HG03039 (cell line): ENCODE results near the gene SCUBE3.

Experiments used
- ATAC-seq: cut with Tn5 transposase; IDR thresholded peaks from one replicate; pipeline ENCODE4 v1.9.1; 2021; ENCODE audit warnings: mild to moderate bottlenecking, moderate library complexity; ENCODE audit not compliant: unreplicated experiment

The SCUBE3 gene

GRCh38 chr6:35297601-35298481 lies 84.1 kb downstream of the SCUBE3 start, which contains the start of gene DEF6:
Gene DEF6, plus strand, starts transcription at chr6:35297818. Its CDS starts 39 bp downstream, at chr6:35297857.
- peak; percentile 67 for ATAC-seq

GRCh38 chr6:35298625-35299140 lies 84.9 kb downstream of the SCUBE3 start:
- ATAC-seq, result no peak

- ATAC-seq, result no peak
These were observed 85.9 kb downstream of the SCUBE3 start for GRCh38 chr6:35299674-35300073.

GRCh38 chr6:35300848-35301247 lies 87.1 kb downstream of the SCUBE3 start:
- ATAC-seq, result no peak
